Measurements from ENCODE around the gene CALCOCO2.
"Not testable (repeated sequence)": the region's sequence is repeated elsewhere in the genome, so short reads cannot be mapped to it uniquely, and the experiment has no call there.

CALCOCO2 gene

DNA sequence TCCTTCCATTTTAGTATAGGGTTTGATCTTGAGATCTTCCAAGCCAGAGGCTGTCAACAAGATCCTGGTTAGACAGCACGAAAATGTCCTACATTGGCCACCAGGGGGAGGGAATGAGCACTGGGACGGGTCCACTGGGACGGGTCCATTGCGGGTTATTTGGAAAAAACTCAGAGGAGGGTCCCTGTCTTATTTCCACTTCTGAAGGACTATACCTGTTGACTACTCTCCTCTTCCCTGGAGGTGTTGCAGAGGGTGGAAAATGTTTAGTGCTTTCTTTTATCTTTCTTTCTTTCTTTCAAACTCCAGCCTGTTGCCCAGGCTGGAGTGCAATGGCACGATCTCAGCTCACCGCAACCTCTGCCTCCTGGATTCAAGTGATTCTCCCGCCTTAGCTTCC, 16.3 kb upstream of the CALCOCO2 start:
- TF ChIP-seq, protein P1, sequence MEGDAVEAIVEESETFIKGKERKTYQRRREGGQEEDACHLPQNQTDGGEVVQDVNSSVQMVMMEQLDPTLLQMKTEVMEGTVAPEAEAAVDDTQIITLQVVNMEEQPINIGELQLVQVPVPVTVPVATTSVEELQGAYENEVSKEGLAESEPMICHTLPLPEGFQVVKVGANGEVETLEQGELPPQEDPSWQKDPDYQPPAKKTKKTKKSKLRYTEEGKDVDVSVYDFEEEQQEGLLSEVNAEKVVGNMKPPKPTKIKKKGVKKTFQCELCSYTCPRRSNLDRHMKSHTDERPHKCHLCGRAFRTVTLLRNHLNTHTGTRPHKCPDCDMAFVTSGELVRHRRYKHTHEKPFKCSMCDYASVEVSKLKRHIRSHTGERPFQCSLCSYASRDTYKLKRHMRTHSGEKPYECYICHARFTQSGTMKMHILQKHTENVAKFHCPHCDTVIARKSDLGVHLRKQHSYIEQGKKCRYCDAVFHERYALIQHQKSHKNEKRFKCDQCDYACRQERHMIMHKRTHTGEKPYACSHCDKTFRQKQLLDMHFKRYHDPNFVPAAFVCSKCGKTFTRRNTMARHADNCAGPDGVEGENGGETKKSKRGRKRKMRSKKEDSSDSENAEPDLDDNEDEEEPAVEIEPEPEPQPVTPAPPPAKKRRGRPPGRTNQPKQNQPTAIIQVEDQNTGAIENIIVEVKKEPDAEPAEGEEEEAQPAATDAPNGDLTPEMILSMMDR (IDR thresholded peaks at IDR 0.05; ENCODE audit: low read depth, low read length, missing control alignments): peak; percentile 83
- no peak overlapping the region for H3K4me3 ChIP-seq (ENCODE audit: low read depth, low read length)
- DNase-seq (ENCODE audit: low read depth): no peak
- in situ Hi-C loops (cut with HindIII; ENCODE audit: low sequenced_read_pairs): no loop called here

DNA sequence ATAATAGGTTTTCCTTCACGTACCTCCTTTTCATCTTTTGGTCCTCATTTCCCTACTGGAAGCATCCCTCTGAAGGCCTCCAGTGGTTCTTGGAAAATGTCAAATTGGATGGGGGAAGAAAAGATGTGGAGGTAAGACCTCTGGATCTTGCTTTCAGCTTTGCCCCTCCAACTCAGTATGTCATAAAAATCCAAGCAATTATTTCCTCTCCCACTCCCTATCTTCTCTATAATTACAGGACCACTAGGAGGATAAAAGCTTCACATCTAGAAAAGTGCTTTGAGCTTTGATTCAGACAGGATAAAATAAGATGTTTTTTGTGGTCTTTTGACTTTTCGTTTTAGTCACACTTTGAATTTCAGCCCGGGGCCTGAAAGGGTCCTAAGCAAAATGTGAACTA, 15.5 kb upstream of the CALCOCO2 start:
- in situ Hi-C loops (cut with HindIII; ENCODE audit: low sequenced_read_pairs): no loop called here
- H3K4me3 ChIP-seq (ENCODE audit: low read depth, low read length): no peak overlapping the region
- TF ChIP-seq, protein P1 (IDR thresholded peaks at IDR 0.05; ENCODE audit: low read depth, low read length, missing control alignments): no peak
- DNase-seq (ENCODE audit: low read depth): no peak

DNA sequence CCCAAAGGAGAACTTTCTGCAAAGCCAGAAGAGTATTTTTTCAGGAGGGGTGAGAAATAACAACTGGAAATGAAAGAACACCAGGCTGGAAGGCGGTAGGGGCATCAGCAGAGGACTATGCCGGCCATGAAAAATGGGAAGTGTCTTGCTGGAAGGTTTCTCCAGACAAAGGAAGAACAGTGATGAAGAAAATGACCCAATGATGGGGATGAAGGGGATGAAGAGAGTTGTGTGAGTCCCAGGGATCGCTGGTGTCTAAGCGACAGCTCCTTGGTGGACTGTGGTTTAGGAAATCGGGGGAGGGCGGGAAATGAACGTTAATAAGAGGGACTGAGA, 14.4 kb upstream of the CALCOCO2 start:
- in situ Hi-C loops (cut with HindIII; ENCODE audit: low sequenced_read_pairs): no loop called here
- no peak for DNase-seq (ENCODE audit: low read depth)
- TF ChIP-seq, protein P1 (IDR thresholded peaks at IDR 0.05; ENCODE audit: low read depth, low read length, missing control alignments): no peak
- peak overlapping the region; percentile 41 for H3K4me3 ChIP-seq (ENCODE audit: low read depth, low read length)

DNA sequence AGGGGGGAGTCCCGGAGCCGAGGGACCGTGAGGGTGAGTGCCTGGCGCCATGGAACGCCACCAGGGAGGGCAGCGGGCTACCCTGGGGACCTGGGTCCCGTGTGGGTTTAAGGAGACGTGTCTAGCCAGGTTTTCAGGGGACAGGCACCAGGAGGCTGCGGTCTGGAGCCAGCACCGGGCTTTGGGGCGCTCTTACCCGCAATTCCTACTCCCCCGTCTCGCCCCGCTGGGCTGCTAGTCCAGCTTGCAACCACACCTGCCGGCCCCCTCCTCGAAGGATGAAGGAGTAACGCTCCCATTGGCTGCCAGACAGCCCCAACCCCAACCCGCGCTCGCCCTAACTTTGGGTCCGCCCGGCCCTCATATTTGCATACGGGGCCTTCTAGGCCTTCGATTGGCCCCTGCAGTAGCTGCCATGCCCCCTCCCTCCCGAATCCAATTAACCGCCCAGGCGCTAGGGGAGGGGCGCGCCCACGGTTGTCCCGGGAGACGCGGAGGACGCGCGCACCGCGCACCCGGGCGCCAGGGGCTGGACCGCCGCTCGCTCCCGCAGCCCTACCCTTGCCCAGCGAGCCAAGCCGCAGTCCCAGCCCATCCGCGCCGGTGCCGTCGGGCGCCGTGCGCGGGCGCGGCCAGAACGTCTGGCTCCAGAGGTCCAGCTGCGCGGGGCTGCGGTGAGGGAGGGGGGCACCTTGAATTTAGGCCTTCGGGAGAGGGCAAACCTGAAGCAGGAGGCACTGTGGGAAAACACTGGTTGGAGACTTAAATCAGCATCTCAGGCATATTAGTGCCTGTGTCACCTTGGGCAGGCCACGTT, 13.9 kb upstream of the CALCOCO2 start, which contains the start of gene TTLL6:
Gene TTLL6, minus strand, starts transcription at position 456 of the 817 bp plus-strand sequence. Its CDS starts 157 bp downstream, at position 299.
- peak within 1 kb of the TSS; percentile 41 for H3K4me3 ChIP-seq (ENCODE audit: low read depth, low read length)
- in situ Hi-C loops (cut with HindIII; ENCODE audit: low sequenced_read_pairs): no loop called here
- TF ChIP-seq, protein P1 (IDR thresholded peaks at IDR 0.05; ENCODE audit: low read depth, low read length, missing control alignments): no peak
- DNase-seq (ENCODE audit: low read depth): peak; percentile 22

DNA sequence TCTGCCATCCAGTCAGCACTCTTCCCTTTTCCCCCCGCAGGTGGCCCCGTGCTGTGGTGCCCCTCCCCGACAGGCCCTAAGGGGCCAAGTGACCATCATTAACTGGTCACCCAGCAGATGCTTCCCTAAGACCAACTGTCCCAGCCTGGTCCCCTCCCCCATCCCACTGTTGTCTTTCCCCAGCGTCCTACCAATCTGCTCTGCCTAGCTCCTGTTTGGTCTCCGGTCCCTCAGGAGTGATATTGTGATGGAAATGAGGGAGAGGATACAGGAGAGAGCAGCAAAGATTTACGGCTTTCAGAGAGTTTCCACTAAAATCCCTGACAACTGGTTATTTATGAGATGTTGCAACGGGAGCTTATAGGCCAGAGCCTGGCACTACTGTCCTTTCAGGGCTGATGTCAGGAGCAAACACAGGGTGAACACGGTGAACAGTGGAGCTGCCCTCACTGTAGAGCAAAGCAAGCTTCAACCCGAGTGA, 12.4 kb upstream of the CALCOCO2 start:
- in situ Hi-C loops (cut with HindIII; ENCODE audit: low sequenced_read_pairs): no loop called here
- no peak overlapping the region for H3K4me3 ChIP-seq (ENCODE audit: low read depth, low read length)
- DNase-seq (ENCODE audit: low read depth): no peak
- TF ChIP-seq, protein P1 (IDR thresholded peaks at IDR 0.05; ENCODE audit: low read depth, low read length, missing control alignments): no peak

DNA sequence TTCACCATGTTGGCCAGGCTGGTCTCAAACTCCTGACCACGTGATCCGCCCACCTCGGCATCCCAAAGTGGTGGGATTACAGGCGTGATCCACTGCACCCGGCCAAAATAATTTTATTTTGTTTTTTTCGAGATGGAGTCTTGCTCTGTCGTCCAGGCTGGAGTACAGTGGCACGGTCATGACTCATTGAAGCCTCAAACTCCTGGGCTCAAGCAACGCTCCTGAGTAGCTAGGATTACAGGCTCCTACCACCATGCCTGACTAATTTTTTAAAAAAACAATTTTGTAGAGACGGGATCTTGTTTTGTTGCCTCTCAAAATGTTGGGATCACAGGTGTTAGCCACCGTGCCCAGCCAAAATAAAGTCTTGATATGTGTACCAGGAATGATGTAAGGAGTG, 11.4 kb upstream of the CALCOCO2 start:
- in situ Hi-C loops (cut with HindIII; ENCODE audit: low sequenced_read_pairs): no loop called here
- TF ChIP-seq, protein P1 (IDR thresholded peaks at IDR 0.05; ENCODE audit: low read depth, low read length, missing control alignments): no peak
- H3K4me3 ChIP-seq (ENCODE audit: low read depth, low read length): no peak overlapping the region
- DNase-seq (ENCODE audit: low read depth): no peak

DNA sequence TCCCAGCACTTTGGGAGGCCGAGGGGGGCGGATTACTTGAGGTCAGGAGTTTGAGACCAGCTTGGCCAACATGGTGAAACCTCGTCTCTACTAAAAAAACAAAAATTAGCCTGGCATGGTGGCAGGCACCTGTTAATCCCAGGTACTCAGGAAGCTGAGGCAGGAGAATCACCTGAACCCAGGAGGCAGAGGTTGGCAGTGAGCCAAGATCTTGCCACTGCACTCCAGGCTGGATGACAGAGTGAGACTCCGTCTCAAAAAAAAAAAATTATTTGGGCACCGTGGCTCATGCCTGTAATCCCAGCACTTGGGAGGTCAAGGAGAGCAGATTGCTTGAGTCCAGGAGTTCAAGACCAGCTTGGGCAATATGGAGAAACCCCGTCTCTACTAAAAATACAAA, 9.9 kb upstream of the CALCOCO2 start:
- DNase-seq (ENCODE audit: low read depth); H3K4me3 ChIP-seq (ENCODE audit: low read depth, low read length); in situ Hi-C loops (cut with HindIII; ENCODE audit: low sequenced_read_pairs): not testable (repeated sequence)

Measured in astrocyte of the cerebellum (primary cell).